Calu3 (cell line): ENCODE results near the gene MED12L. TPM values are rescaled to one million over a fixed set of nuclear protein-coding genes. Genes with fewer than 3 reads are reported as not detected.
"Not testable (repeated sequence)": the region's sequence is repeated elsewhere in the genome, so short reads cannot be mapped to it uniquely, and the experiment has no call there.

Experiments used
- BruUV-seq: library from RNA; stranded (reverse); fragments of 400-500 nt; replicated peaks from 2 replicates; lab custom pipeline; 2021; lab: Mats Ljungman, UMichigan
- CTCF ChIA-PET: fragments of 300-600 bp; sonication (Branson Sonifier 250); formaldehyde crosslinking; loops from one replicate; lab custom pipeline; 2022; ENCODE audit warnings: antibody characterized with exemption; lab: Charles Lee
- DNase-seq: peaks from one replicate; pipeline ENCODE4 v3.0.0; 2022
- H3K27ac Mint-ChIP-seq: one replicate; pipeline ENCODE4 v1.8.0; 2022; ENCODE audit warnings: mixed read lengths; ENCODE audit not compliant: unreplicated experiment
- H3K27me3 Mint-ChIP-seq: one replicate; pipeline ENCODE4 v1.8.0; 2022; ENCODE audit warnings: mixed read lengths; ENCODE audit not compliant: unreplicated experiment
- H3K36me3 Mint-ChIP-seq: one replicate; pipeline ENCODE4 v1.8.0; 2022; ENCODE audit warnings: mild to moderate bottlenecking, moderate library complexity, mixed read lengths; ENCODE audit not compliant: insufficient read depth, unreplicated experiment
- H3K4me1 Mint-ChIP-seq: one replicate; pipeline ENCODE4 v1.8.0; 2022; ENCODE audit warnings: mild to moderate bottlenecking, low read depth, mixed read lengths; ENCODE audit not compliant: unreplicated experiment
- H3K4me3 Mint-ChIP-seq: one replicate; pipeline ENCODE4 v1.8.0; 2022; ENCODE audit warnings: mild to moderate bottlenecking, low read depth, moderate library complexity, mixed read lengths; ENCODE audit not compliant: unreplicated experiment
- H3K9me3 Mint-ChIP-seq: one replicate; pipeline ENCODE4 v1.8.0; 2022; ENCODE audit warnings: low read depth, mixed read lengths; ENCODE audit not compliant: unreplicated experiment
- CTCF ChIP-seq: fragments of 200-600 bp; IDR thresholded peaks from one replicate; pipeline ENCODE4 v1.8.0; 2022; ENCODE audit warnings: antibody characterized with exemption; ENCODE audit not compliant: unreplicated experiment
- intact Hi-C: fragments of 100-400 bp; cut with micrococcal nuclease; formaldehyde crosslinking; loops from one replicate; pipeline ENCODE4 v1.10.0; 2022; ENCODE audit not compliant: unreplicated experiment
- total RNA-seq: library from RNA; stranded (reverse); gene quantifications from 2 replicates; pipeline ENCODE4 v1.2.3, GENCODE V29; 2022

The MED12L gene
- total RNA-seq, 1 experiment from 2014 or later = 4.6 TPM

GRCh38 chr3:151391720-151392119, 306.3 kb downstream of the MED12L start:
- intact Hi-C loops = no loop called here
- CTCF ChIA-PET = no interaction called here
- H3K9me3 Mint-ChIP-seq = no peaks in the 10 kb centered on the region

GRCh38 chr3:151392191-151392590, 306.7 kb downstream of the MED12L start:
- H3K36me3 Mint-ChIP-seq, H3K27me3 Mint-ChIP-seq, BruUV-seq, H3K4me3 Mint-ChIP-seq, intact Hi-C loops, CTCF ChIA-PET, H3K27ac Mint-ChIP-seq, H3K9me3 Mint-ChIP-seq, H3K4me1 Mint-ChIP-seq, DNase-seq: not testable (repeated sequence)

More at GRCh38 chr3:151391720-151392119, 306.3 kb downstream of the MED12L start:
- H3K27ac Mint-ChIP-seq = no peak overlapping the region
- BruUV-seq = no TSS peak
- no peak for DNase-seq
- H3K27me3 Mint-ChIP-seq = no peaks in the 10 kb centered on the region
- H3K36me3 Mint-ChIP-seq = no peaks in the 10 kb centered on the region
- H3K4me1 Mint-ChIP-seq = no peaks in the 10 kb centered on the region
- TF ChIP-seq CTCF = no peak
- no peak overlapping the region for H3K4me3 Mint-ChIP-seq

GRCh38 chr3:151393146-151393830, 307.8 kb downstream of the MED12L start:
- intact Hi-C loops = no loop called here
- CTCF ChIA-PET = interaction anchor here (1.0 kb wide), 1 partner anchor 10 kb away, joined by 3 read pairs; no protein-coding TSS in a partner anchor
- H3K4me3 Mint-ChIP-seq = no peak overlapping the region

GRCh38 chr3:151393941-151394340, 308.5 kb downstream of the MED12L start:
- H3K27me3 Mint-ChIP-seq = no peaks in the 10 kb centered on the region
- CTCF ChIA-PET = interaction anchor here (1.0 kb wide), 1 partner anchor 10 kb away, joined by 3 read pairs; no protein-coding TSS in a partner anchor

More at GRCh38 chr3:151393146-151393830, 307.8 kb downstream of the MED12L start:
- no peak for TF ChIP-seq CTCF
- BruUV-seq = no TSS peak
- no peak overlapping the region for H3K27ac Mint-ChIP-seq
- no peak for DNase-seq
- H3K27me3 Mint-ChIP-seq = no peaks in the 10 kb centered on the region
- H3K4me1 Mint-ChIP-seq = no peaks in the 10 kb centered on the region
- H3K9me3 Mint-ChIP-seq = no peaks in the 10 kb centered on the region
- H3K36me3 Mint-ChIP-seq = no peaks in the 10 kb centered on the region

More at GRCh38 chr3:151393941-151394340, 308.5 kb downstream of the MED12L start:
- Mint-ChIP-seq H3K4me3 (no peak overlapping the region), H3K36me3 (no peaks in the 10 kb centered on the region), H3K27ac (no peak overlapping the region), H3K9me3 (no peaks in the 10 kb centered on the region), H3K4me1 (no peaks in the 10 kb centered on the region)
- intact Hi-C loops = no loop called here
- no peak for TF ChIP-seq CTCF
- DNase-seq = no peak
- no TSS peak for BruUV-seq
